KMS-11 (cell line): ENCODE data around the gene MXRA7.

Source experiments
- H2AFZ ChIP-seq: fragments of 200-600 bp; sonication (generic); 2 replicates; pipeline ENCODE4 v1.6.1; 2016; ENCODE audit warnings: antibody characterized with exemption, mixed run types, low read depth
- H3K27ac ChIP-seq: fragments of 200-600 bp; sonication (generic); 2 replicates; pipeline ENCODE4 v1.6.1; 2016; ENCODE audit warnings: mild to moderate bottlenecking, mixed run types
- H3K27me3 ChIP-seq: fragments of 200-600 bp; sonication (generic); 2 replicates; pipeline ENCODE4 v1.6.1; 2017; ENCODE audit warnings: mild to moderate bottlenecking, low read depth, mixed run types, moderate library complexity; ENCODE audit not compliant: insufficient read depth
- H3K36me3 ChIP-seq: fragments of 200-600 bp; sonication (generic); 2 replicates; pipeline ENCODE4 v1.6.1; 2017; ENCODE audit warnings: mild to moderate bottlenecking, mixed run types; ENCODE audit not compliant: insufficient read depth
- H3K4me1 ChIP-seq: fragments of 200-600 bp; sonication (generic); 2 replicates; pipeline ENCODE4 v1.6.1; 2016; ENCODE audit warnings: mild to moderate bottlenecking, low read depth, mixed run types; ENCODE audit not compliant: poor library complexity, severe bottlenecking
- H3K4me2 ChIP-seq: fragments of 200-600 bp; sonication (generic); 2 replicates; pipeline ENCODE4 v1.7.0; 2016; ENCODE audit warnings: mild to moderate bottlenecking, mixed run types
- H3K4me3 ChIP-seq: fragments of 200-600 bp; sonication (generic); IDR thresholded peaks from 2 replicates; pipeline ENCODE4 v1.6.1; 2017; ENCODE audit warnings: low read depth, low read length, mixed read lengths; ENCODE audit not compliant: insufficient read depth
- H3K79me2 ChIP-seq: fragments of 200-600 bp; sonication (generic); 2 replicates; pipeline ENCODE4 v1.6.1; 2016; ENCODE audit warnings: low read depth, mixed run types; ENCODE audit not compliant: insufficient read depth
- H3K9ac ChIP-seq: fragments of 200-600 bp; sonication (generic); 2 replicates; pipeline ENCODE4 v1.6.1; 2016; ENCODE audit warnings: mild to moderate bottlenecking, mixed run types
- H4K20me1 ChIP-seq: fragments of 200-600 bp; sonication (generic); 2 replicates; pipeline ENCODE4 v1.6.1; 2016; ENCODE audit warnings: mild to moderate bottlenecking, mixed run types; ENCODE audit not compliant: insufficient read depth
- CTCF ChIP-seq: fragments of 200-600 bp; sonication (generic); conservative IDR thresholded peaks from 2 replicates; pipeline ENCODE4 v1.6.1; 2017; ENCODE audit warnings: low read depth, mild to moderate bottlenecking, antibody characterized with exemption, low read length, moderate library complexity, mixed read lengths

The MXRA7 gene

GRCh38 chr17:76753061-76753961 lies 42.5 kb upstream of the MXRA7 start:
- Histone ChIP-seq H3K27ac (no peak overlapping the region), H3K9ac (no peak overlapping the region), H2AFZ (no peak overlapping the region), H3K36me3 (no peaks in the 10 kb centered on the region), H3K4me3 (no peak overlapping the region), H3K4me1 (peaks cover 10% of the 10 kb centered on the region), H3K27me3 (no peaks in the 10 kb centered on the region), H3K79me2 (no peaks in the 10 kb centered on the region), H3K4me2 (no peak overlapping the region), H4K20me1 (no peaks in the 10 kb centered on the region)
- no peak for TF ChIP-seq CTCF

GRCh38 chr17:76752006-76752405 lies 41.2 kb upstream of the MXRA7 start:
- Histone ChIP-seq H4K20me1 (no peaks in the 10 kb centered on the region), H3K4me3 (no peak overlapping the region), H3K79me2 (no peaks in the 10 kb centered on the region), H3K27ac (no peak overlapping the region), H3K9ac (no peak overlapping the region), H2AFZ (no peak overlapping the region), H3K27me3 (no peaks in the 10 kb centered on the region), H3K4me1 (peaks cover 10% of the 10 kb centered on the region), H3K4me2 (no peak overlapping the region), H3K36me3 (no peaks in the 10 kb centered on the region)
- no peak for TF ChIP-seq CTCF

- TF ChIP-seq CTCF = no peak
- Histone ChIP-seq H3K4me3 (no peak overlapping the region), H3K4me1 (peaks cover 10% of the 10 kb centered on the region), H3K4me2 (no peak overlapping the region), H2AFZ (no peak overlapping the region), H3K27ac (no peak overlapping the region), H3K27me3 (no peaks in the 10 kb centered on the region), H3K36me3 (no peaks in the 10 kb centered on the region), H3K79me2 (no peaks in the 10 kb centered on the region), H4K20me1 (no peaks in the 10 kb centered on the region), H3K9ac (no peak overlapping the region)
These were observed 40.7 kb upstream of the MXRA7 start for GRCh38 chr17:76751416-76751993.

- Histone ChIP-seq H3K4me3 (no peak overlapping the region), H4K20me1 (no peaks in the 10 kb centered on the region), H3K27me3 (no peaks in the 10 kb centered on the region), H3K27ac (no peak overlapping the region), H3K79me2 (no peaks in the 10 kb centered on the region), H3K4me2 (no peak overlapping the region), H2AFZ (no peak overlapping the region), H3K4me1 (peaks cover 31% of the 10 kb centered on the region), H3K9ac (no peak overlapping the region), H3K36me3 (no peaks in the 10 kb centered on the region)
- TF ChIP-seq CTCF = no peak
These were observed 37.9 kb upstream of the MXRA7 start for GRCh38 chr17:76748657-76749056.
